ENCODE measurements around the gene NAV3. TPM values are rescaled to one million over a fixed set of nuclear protein-coding genes. Genes with fewer than 3 reads are reported as not detected.

Gene NAV3
- total RNA-seq, 2 experiments from 2014 or later, result not detected

DNA sequence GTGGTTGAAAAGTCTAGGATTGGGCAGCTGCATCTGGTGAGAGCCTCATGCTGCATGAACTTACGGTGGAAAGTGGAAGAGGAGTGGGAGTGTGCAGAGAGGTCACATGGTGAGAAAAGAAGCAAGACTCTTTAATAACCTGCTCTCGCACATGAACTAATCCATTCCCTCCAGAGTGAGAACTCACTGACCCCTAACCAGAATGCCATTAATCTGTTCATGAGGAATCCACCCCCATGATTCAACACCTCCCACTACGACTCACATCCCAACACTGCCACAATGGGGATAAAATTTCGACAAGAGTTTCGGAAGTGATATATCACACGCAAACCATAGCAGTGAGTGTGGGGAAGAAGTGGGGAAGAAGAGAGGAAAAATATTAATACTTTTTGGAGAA, 377.4 kb downstream of the NAV3 start:
- no peak overlapping the region for H3K27ac Mint-ChIP-seq
- H3K9me3 Mint-ChIP-seq, result peaks cover 2% of the 10 kb centered on the region
- no peaks in the 10 kb centered on the region for H3K4me1 Mint-ChIP-seq

GRCh38 chr12:78209846-78210505, 379.3 kb downstream of the NAV3 start:
- Mint-ChIP-seq H3K36me3 (no peaks in the 10 kb centered on the region), H3K9me3 (peaks cover 2% of the 10 kb centered on the region), H3K27me3 (no peaks in the 10 kb centered on the region), H3K4me3 (no peak overlapping the region), H3K4me1 (no peaks in the 10 kb centered on the region), H3K27ac (no peak overlapping the region)
- no peak for DNase-seq

More for the DNA sequence above, 377.4 kb downstream of the NAV3 start:
- H3K36me3 Mint-ChIP-seq, result no peaks in the 10 kb centered on the region
- H3K4me3 Mint-ChIP-seq, result no peak overlapping the region
- DNase-seq, result no peak
- no peaks in the 10 kb centered on the region for H3K27me3 Mint-ChIP-seq

DNA sequence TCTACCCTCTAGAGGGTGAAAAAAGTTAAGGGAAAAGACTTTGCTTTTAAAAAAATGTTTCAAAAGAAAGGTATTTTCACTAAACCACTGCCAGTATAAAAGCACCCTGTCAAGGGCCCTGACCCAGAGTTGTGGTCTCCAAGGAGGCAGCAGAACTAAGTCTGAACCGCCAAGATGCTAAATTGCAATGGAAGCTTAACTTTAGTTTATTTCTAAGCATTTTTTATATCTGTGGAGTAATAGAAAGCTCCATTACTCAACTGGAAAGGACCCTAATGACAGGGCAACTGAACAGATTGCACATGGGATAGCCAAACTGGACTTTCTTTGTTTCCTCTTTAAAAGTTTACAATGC, 379.8 kb downstream of the NAV3 start:
- H3K27me3 Mint-ChIP-seq, result no peaks in the 10 kb centered on the region
- H3K4me3 Mint-ChIP-seq, result no peak overlapping the region
- DNase-seq, result no peak
- H3K36me3 Mint-ChIP-seq, result no peaks in the 10 kb centered on the region
- no peak overlapping the region for H3K27ac Mint-ChIP-seq
- H3K4me1 Mint-ChIP-seq, result no peaks in the 10 kb centered on the region
- peaks cover 2% of the 10 kb centered on the region for H3K9me3 Mint-ChIP-seq

DNA sequence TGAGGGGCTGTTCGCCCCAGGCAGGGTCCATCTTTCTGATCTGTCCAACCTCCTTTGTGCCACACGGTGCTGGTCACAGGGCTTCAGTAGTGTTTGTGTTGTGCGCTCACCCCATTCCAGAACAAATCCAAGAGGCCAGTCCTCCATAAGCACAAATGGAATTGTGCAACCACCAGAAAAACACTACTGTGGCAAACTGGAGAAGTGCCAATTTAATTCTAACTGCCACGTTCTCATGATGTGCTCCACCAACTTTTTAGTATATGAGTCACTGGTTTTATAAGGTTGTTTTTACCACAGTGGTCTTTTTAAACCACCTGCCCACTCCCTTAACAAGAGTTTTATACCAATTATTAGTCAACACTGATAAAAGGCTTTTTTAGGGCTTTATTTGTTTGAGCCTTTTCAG, 380.2 kb downstream of the NAV3 start:
- no peak overlapping the region for H3K27ac Mint-ChIP-seq

GRCh38 chr12:78220811-78221210, 390.1 kb downstream of the NAV3 start:
- no peak for DNase-seq
- no peaks in the 10 kb centered on the region for H3K36me3 Mint-ChIP-seq
- H3K27ac Mint-ChIP-seq, result no peak overlapping the region
- no peaks in the 10 kb centered on the region for H3K4me1 Mint-ChIP-seq
- H3K27me3 Mint-ChIP-seq, result no peaks in the 10 kb centered on the region
- no peak overlapping the region for H3K4me3 Mint-ChIP-seq
- no peaks in the 10 kb centered on the region for H3K9me3 Mint-ChIP-seq

More for the DNA sequence above, 380.2 kb downstream of the NAV3 start:
- Mint-ChIP-seq H3K4me3 (no peak overlapping the region), H3K4me1 (no peaks in the 10 kb centered on the region), H3K27me3 (no peaks in the 10 kb centered on the region), H3K9me3 (peaks cover 2% of the 10 kb centered on the region), H3K36me3 (no peaks in the 10 kb centered on the region)
- no peak for DNase-seq

DNA sequence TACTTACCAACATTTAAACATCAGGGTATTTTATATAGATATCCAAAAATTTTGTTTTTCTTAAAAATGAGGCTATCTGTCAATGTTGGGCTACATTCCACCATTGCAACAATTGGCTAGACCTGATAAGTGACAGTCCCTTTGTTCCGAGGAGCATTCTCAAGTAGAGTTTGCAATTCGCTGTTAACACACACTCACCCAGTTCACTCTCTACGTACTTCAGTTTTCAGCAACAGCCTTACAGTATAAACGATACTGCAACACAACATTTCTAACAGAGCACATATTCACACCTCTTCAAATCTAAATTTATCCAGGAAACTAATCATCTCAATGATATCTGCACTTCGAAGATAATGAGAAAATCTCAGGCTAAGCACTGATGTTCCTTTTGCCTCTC, 393.5 kb downstream of the NAV3 start:
- Mint-ChIP-seq H3K9me3 (no peaks in the 10 kb centered on the region), H3K36me3 (no peaks in the 10 kb centered on the region), H3K27ac (no peak overlapping the region), H3K4me1 (no peaks in the 10 kb centered on the region), H3K27me3 (no peaks in the 10 kb centered on the region), H3K4me3 (no peak overlapping the region)
- no peak for DNase-seq

DNA sequence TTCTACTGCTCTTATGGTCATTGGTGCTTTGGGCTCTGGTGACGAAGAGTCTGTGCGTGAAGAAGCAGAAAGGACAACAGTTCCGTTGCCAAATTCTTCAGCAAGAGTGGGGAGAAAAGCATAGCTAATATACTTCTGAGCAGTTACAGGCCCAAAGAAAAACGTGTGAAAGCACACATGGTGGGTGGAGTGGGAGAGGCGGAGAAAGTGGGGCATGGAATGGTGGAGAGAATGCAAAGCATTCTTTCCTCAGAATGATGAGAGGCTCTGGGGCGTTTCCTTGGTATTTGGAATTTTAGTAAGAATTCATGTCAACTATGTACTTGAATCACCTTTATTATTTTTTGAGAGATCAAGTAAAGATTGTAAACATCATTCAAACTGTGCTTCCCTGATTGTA, 396.1 kb downstream of the NAV3 start:
- no peak for DNase-seq
- peaks cover 2% of the 10 kb centered on the region for H3K9me3 Mint-ChIP-seq
- no peaks in the 10 kb centered on the region for H3K36me3 Mint-ChIP-seq
- H3K4me1 Mint-ChIP-seq, result no peaks in the 10 kb centered on the region
- H3K27ac Mint-ChIP-seq, result no peak overlapping the region
- no peak overlapping the region for H3K4me3 Mint-ChIP-seq
- no peaks in the 10 kb centered on the region for H3K27me3 Mint-ChIP-seq

DNA sequence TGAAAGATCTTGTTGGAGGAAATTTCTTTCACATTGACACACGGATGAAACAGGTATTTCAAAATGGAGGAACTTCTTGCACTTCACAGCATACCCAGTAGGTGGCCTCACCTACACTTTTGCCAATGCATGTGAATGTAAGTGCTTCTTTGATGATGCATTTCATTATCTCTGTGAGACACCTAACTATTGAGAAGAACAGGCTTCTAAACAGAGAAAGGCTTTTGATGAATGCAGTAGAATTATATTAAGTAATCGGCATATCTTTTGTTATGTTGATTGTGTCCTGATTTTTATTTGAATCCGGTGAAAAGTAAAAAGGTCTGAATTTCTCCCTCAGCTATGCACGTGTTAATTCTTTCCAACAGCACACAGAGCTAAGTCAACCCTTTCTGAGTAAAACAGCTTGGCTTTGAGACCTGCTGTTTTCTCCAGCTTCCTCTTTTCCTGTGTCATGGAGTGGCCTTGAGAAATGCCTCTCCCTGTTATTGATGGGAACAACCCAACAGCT, 399.0 kb downstream of the NAV3 start:
- no peaks in the 10 kb centered on the region for H3K27me3 Mint-ChIP-seq
- no peak overlapping the region for H3K4me3 Mint-ChIP-seq
- H3K27ac Mint-ChIP-seq, result no peak overlapping the region
- DNase-seq, result peak; percentile 15
- no peaks in the 10 kb centered on the region for H3K4me1 Mint-ChIP-seq
- H3K36me3 Mint-ChIP-seq, result no peaks in the 10 kb centered on the region
- H3K9me3 Mint-ChIP-seq, result peaks cover 2% of the 10 kb centered on the region

DNA sequence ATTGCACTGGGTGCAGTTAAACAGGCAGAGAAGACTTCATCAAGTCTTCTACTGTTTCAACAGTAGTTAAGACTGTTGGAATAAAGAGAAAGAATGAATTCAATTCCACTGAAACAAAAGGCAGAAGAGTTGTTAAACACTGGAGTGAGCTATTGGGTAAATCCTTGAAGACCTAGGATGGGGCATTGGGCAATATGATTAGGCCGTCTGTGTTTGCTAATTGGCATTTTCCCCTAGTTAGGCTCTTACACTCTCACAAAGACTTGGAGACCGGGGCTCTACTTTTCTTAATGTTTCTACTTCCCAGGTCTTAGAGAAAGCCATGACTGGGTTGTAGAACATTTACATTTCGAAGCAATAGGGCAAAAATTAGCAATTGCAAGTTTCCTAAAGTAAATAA, 402.1 kb downstream of the NAV3 start:
- H3K27ac Mint-ChIP-seq, result no peak overlapping the region
- H3K27me3 Mint-ChIP-seq, result no peaks in the 10 kb centered on the region
- H3K4me1 Mint-ChIP-seq, result no peaks in the 10 kb centered on the region
- H3K4me3 Mint-ChIP-seq, result no peak overlapping the region
- H3K9me3 Mint-ChIP-seq, result peaks cover 2% of the 10 kb centered on the region
- no peak for DNase-seq
- no peaks in the 10 kb centered on the region for H3K36me3 Mint-ChIP-seq

GRCh38 chr12:78236264-78236663, 405.6 kb downstream of the NAV3 start:
- H3K4me3 Mint-ChIP-seq, result no peak overlapping the region
- no peaks in the 10 kb centered on the region for H3K9me3 Mint-ChIP-seq
- H3K36me3 Mint-ChIP-seq, result no peaks in the 10 kb centered on the region
- no peaks in the 10 kb centered on the region for H3K4me1 Mint-ChIP-seq
- no peak overlapping the region for H3K27ac Mint-ChIP-seq
- no peak for DNase-seq
- no peaks in the 10 kb centered on the region for H3K27me3 Mint-ChIP-seq

GRCh38 chr12:78239544-78239943, 408.9 kb downstream of the NAV3 start:
- no peaks in the 10 kb centered on the region for H3K36me3 Mint-ChIP-seq
- no peak overlapping the region for H3K4me3 Mint-ChIP-seq
- DNase-seq, result no peak
- H3K27me3 Mint-ChIP-seq, result no peaks in the 10 kb centered on the region
- H3K27ac Mint-ChIP-seq, result no peak overlapping the region
- H3K9me3 Mint-ChIP-seq, result no peaks in the 10 kb centered on the region
- H3K4me1 Mint-ChIP-seq, result no peaks in the 10 kb centered on the region

- no peaks in the 10 kb centered on the region for H3K36me3 Mint-ChIP-seq
- no peaks in the 10 kb centered on the region for H3K4me1 Mint-ChIP-seq
- no peak overlapping the region for H3K27ac Mint-ChIP-seq
Measured at GRCh38 chr12:78240827-78241226, 410.1 kb downstream of the NAV3 start.

DNA sequence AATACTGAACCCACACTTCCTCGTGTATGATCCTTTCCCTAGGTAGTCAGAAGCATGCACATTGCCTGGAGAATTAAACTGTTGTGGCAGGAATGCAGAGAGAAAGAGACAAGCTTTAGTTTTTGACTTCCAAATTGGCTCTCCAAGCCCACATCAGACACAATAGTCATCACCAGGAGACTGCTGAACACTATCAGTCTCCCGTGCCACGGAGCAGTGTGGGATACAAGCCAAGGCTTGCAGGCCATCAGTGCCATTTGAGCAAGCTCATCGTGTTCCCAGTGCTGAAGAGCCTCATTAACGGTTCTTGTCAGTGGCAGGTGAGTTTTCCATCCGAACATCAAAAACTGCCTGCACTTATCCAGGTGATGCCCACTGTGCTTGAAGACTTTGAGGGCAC, 410.8 kb downstream of the NAV3 start:
- DNase-seq, result no peak
- no peaks in the 10 kb centered on the region for H3K4me1 Mint-ChIP-seq
- no peak overlapping the region for H3K4me3 Mint-ChIP-seq
- no peak overlapping the region for H3K27ac Mint-ChIP-seq
- no peaks in the 10 kb centered on the region for H3K36me3 Mint-ChIP-seq
- no peaks in the 10 kb centered on the region for H3K27me3 Mint-ChIP-seq
- H3K9me3 Mint-ChIP-seq, result no peaks in the 10 kb centered on the region

More at GRCh38 chr12:78240827-78241226, 410.1 kb downstream of the NAV3 start:
- no peaks in the 10 kb centered on the region for H3K27me3 Mint-ChIP-seq
- H3K4me3 Mint-ChIP-seq, result no peak overlapping the region
- no peaks in the 10 kb centered on the region for H3K9me3 Mint-ChIP-seq
- no peak for DNase-seq

DNA sequence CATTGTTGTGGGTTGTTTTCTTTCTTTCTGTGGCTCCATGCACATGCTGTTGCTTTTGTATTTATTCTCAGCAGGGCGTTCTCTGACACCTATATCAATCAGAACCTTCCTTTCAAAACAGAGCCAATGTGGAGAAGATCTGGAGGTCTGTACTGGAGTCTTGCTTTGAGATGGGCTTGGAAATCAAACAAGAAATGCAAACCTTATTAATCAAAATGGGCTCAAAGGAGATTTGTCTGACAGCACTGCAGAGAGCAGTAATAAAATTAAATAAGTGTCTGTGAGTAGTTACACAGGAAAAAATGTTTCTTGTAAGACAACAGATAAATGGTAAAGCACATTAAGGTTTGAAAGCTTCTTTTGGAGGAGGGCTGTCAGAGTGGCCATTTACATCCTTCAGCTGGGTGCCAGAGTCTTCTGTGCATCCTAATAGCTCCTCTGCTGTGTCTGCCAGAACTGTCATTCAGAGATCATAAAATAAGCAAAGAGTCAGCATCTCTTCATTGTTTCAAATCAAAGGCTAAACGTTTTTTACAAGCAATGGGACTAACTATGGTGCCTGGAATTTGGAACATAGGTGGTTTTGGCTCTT, 414.3 kb downstream of the NAV3 start:
- no peak overlapping the region for H3K4me3 Mint-ChIP-seq
- no peaks in the 10 kb centered on the region for H3K27me3 Mint-ChIP-seq
- H3K27ac Mint-ChIP-seq, result no peak overlapping the region
- DNase-seq, result no peak
- no peaks in the 10 kb centered on the region for H3K4me1 Mint-ChIP-seq
- peaks cover 4% of the 10 kb centered on the region for H3K9me3 Mint-ChIP-seq
- no peaks in the 10 kb centered on the region for H3K36me3 Mint-ChIP-seq

DNA sequence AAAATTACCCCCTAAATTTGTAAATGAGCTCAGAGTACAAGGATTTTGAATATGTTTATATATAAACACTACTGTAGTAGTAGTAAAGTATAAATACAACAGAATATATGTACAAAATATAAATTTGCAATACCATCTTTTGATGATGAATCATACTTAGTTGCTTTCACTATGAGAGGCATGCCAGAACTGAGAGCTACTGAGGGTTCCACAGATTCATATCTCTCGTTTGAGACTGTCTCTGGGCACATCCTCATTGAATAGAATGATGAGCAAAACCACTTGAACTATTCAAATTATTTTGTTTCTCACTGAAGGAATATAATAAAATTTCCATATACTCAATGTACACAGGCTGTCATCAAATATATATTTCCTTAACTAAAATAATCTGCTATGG, 417.6 kb downstream of the NAV3 start:
- no peaks in the 10 kb centered on the region for H3K36me3 Mint-ChIP-seq
- H3K27me3 Mint-ChIP-seq, result no peaks in the 10 kb centered on the region
- H3K4me1 Mint-ChIP-seq, result no peaks in the 10 kb centered on the region
- H3K4me3 Mint-ChIP-seq, result no peak overlapping the region
- no peak overlapping the region for H3K27ac Mint-ChIP-seq
- H3K9me3 Mint-ChIP-seq, result peaks cover 4% of the 10 kb centered on the region
- DNase-seq, result no peak

GRCh38 chr12:78249578-78249977, 418.9 kb downstream of the NAV3 start:
- Mint-ChIP-seq H3K27me3 (no peaks in the 10 kb centered on the region), H3K36me3 (no peaks in the 10 kb centered on the region), H3K27ac (no peak overlapping the region), H3K4me3 (no peak overlapping the region), H3K9me3 (peaks cover 7% of the 10 kb centered on the region), H3K4me1 (no peaks in the 10 kb centered on the region)
- no peak for DNase-seq

Data from activated naive CD8-positive, alpha-beta T cell treated with anti-CD3 and anti-CD28 coated beads for 36 hours (primary cell).